Brain pericyte (primary cell): Measurements from ENCODE around the gene KLF13.

Source experiments
- DNase-seq: peaks from one replicate; pipeline ENCODE4 v3.0.0-alpha.2; 2012; ENCODE audit warnings: low read depth, low spot score

The KLF13 gene

GRCh38 chr15:31300208-31300661 is 26.4 kb upstream of the KLF13 start:
- DNase-seq, result no peak

GRCh38 chr15:31300981-31301672 is 25.5 kb upstream of the KLF13 start:
- no peak for DNase-seq

- DNase-seq, result no peak
These were observed 25.0 kb upstream of the KLF13 start for GRCh38 chr15:31301673-31301990.

GRCh38 chr15:31302029-31302657 is 24.5 kb upstream of the KLF13 start:
- DNase-seq, result no peak

GRCh38 chr15:31302778-31303725 is 23.6 kb upstream of the KLF13 start:
- no peak for DNase-seq

- DNase-seq, result no peak
These were observed 22.6 kb upstream of the KLF13 start for GRCh38 chr15:31303726-31304648.

- DNase-seq, result no peak
These were observed 21.8 kb upstream of the KLF13 start for GRCh38 chr15:31304751-31305365.

- no peak for DNase-seq
These were observed 21.3 kb upstream of the KLF13 start for GRCh38 chr15:31305375-31305774.

- no peak for DNase-seq
These were observed 20.7 kb upstream of the KLF13 start for GRCh38 chr15:31305796-31306425.

- DNase-seq, result no peak
These were observed 20.0 kb upstream of the KLF13 start for GRCh38 chr15:31306426-31307269.

- no peak for DNase-seq
These were observed 19.1 kb upstream of the KLF13 start for GRCh38 chr15:31307270-31308184.

GRCh38 chr15:31308185-31308639 is 18.4 kb upstream of the KLF13 start:
- no peak for DNase-seq

GRCh38 chr15:31309893-31310606 is 16.6 kb upstream of the KLF13 start:
- no peak for DNase-seq

- no peak for DNase-seq
These were observed 14.7 kb upstream of the KLF13 start for GRCh38 chr15:31311735-31312619.

GRCh38 chr15:31313223-31313622 is 13.4 kb upstream of the KLF13 start:
- DNase-seq, result no peak

GRCh38 chr15:31314380-31314779 is 12.3 kb upstream of the KLF13 start:
- DNase-seq, result no peak
